Heart left ventricle (tissue), 16 donors: ENCODE measurements around the gene NPTXR. TPM values are rescaled to one million over a fixed set of nuclear protein-coding genes. Genes with fewer than 3 reads are reported as not detected.

Source experiments
- ATAC-seq, 4 donors: fragments of 200-7000 bp; cut with Tn5 transposase; one replicate each; pipeline ENCODE4 v1.9.1; 2020 to 2022; ENCODE audit warnings: moderate library complexity in 4 of 4, mild to moderate bottlenecking in 3 of 4, moderate number of reproducible peaks in 1 of 4
- DNase-seq, 5 donors: peaks; one replicate each; pipeline ENCODE4 v3.0.0-alpha.2; 2020
- H3K27ac ChIP-seq, 12 donors: fragments of 200-600 bp; sonication (generic) in 4 of 12; one replicate each; pipeline versions ENCODE4 v1.5.0 to v1.8.0; 2016 to 2022; ENCODE audit warnings: mild to moderate bottlenecking in 2 of 12
- H3K27me3 ChIP-seq, 9 donors: fragments of 200-600 bp; sonication (generic) in 2 of 9; one replicate each; pipeline versions ENCODE4 v1.5.1 to v1.8.0; 2016 to 2022; ENCODE audit warnings: mild to moderate bottlenecking in 3 of 9
- H3K36me3 ChIP-seq, 9 donors: fragments of 200-600 bp; sonication (generic) in 2 of 9; one replicate each; pipeline versions ENCODE4 v1.5.0 to v1.8.0; 2018 to 2022; ENCODE audit warnings: mild to moderate bottlenecking in 2 of 9
- H3K4me1 ChIP-seq, 12 donors: fragments of 200-600 bp; sonication (generic) in 4 of 12; one replicate each; pipeline versions ENCODE4 v1.5.0 to v1.8.0; 2016 to 2022; ENCODE audit warnings: mild to moderate bottlenecking in 3 of 12
- H3K4me3 ChIP-seq, 12 donors: fragments of 200-600 bp; sonication (generic) in 4 of 12; one replicate each; pipeline versions ENCODE4 v1.5.0 to v1.8.0; 2017 to 2022; ENCODE audit warnings: mild to moderate bottlenecking in 9 of 12, moderate library complexity in 4 of 12
- H3K9me3 ChIP-seq, 12 donors: fragments of 200-600 bp; sonication (generic) in 4 of 12; one replicate each; pipeline versions ENCODE4 v1.5.0 to v1.8.0; 2016 to 2022; ENCODE audit warnings: mild to moderate bottlenecking in 1 of 12
- CTCF ChIP-seq, 12 donors: fragments of 200-600 bp; sonication (generic) in 4 of 12; IDR thresholded peaks; one replicate each; pipeline versions ENCODE4 v1.5.0 to v1.8.0; 2018 to 2022; ENCODE audit warnings: antibody characterized with exemption in 12 of 12, mild to moderate bottlenecking in 5 of 12
- POLR2A ChIP-seq, 2 donors: fragments of 450-650 bp; IDR thresholded peaks; one replicate each; pipeline ENCODE4 v1.6.1; 2017; ENCODE audit warnings: antibody characterized with exemption in 2 of 2, mild to moderate bottlenecking in 2 of 2, moderate library complexity in 2 of 2
- WGBS, 4 donors: extraction: QIAGEN DNeasy Blood & Tissue Kit in 2 of 4; methylation state at CpG; one replicate each; pipeline versions ENCODE4 v1.1.5 to v1.1.7; 2013 to 2018; 5-methylcytosine and 5-hydroxymethylcytosine counted together
- intact Hi-C, 10 donors: fragments of 100-400 bp; cut with DNase I; formaldehyde crosslinking; loops; one replicate each; pipeline versions ENCODE4 v1.11.1 to v1.14.2; 2022
- polyA plus RNA-seq, 2 donors: library from polyadenylated mRNA; stranded (reverse); fragments of 200-250 nt; gene quantifications; one replicate each; pipeline ENCODE4 v1.2.3, GENCODE V29; 2013
- total RNA-seq, 9 donors: library from RNA; depleted of rRNA in 2 of 9; stranded (reverse); fragments of >200 nt in 2 of 9; fragmentation: NEBNext Ultra II Directional in 3 of 9; extraction: Animal tissue kit (Norgen Biotek cat#: 25700) in 3 of 9; gene quantifications; one replicate each; pipeline versions ENCODE4 v1.1.0 to v1.2.4, GENCODE V29; 2016 to 2023
- donor health status: ischemic (EF 13 %, LVEDD 7.1; RV severe dilation, severe dysfunction).
- donor health status: healthy with polysubstance abuse.
- donor health status: DM: no; HTN: yes; CAD: no.
- donor health status: DM: no; HTN: no; CAD: no.
- donor health status: ischemic (EF 25% LVEDD 6.9; RV normal size, moderate dysfunction).
- donor health status: ischemic (EF 25% LVEDD 5.7; RV mildly dilated, moderate dysfunction).
- donor health status: healthy.
- donor health status: DM: yes; HTN: yes; CAD: no.
- donor health status: ischemic (EF 35%, LVEDD 5.7; RV mildly dilated, moderate dysfunction).
- donor health status: nonischemic (EF 11% LVEDD 7.7; RV severe dilation, severe dysfunction).
- donor health status: DM: yes; HTN: yes; CAD: no.
- donor health status: PGD.
- donor health status: ischemic (EF 29% LVEDD 5.4; RV normal size, mild dysfunction).
- donor health status: nonischemic (EF 23%, LVEDD 6.1; RV moderate dilation, normal function).

Gene NPTXR
- total and polyA plus RNA-seq, 11 donors: 15.4 to 34.0 (median 19.1) TPM

DNA sequence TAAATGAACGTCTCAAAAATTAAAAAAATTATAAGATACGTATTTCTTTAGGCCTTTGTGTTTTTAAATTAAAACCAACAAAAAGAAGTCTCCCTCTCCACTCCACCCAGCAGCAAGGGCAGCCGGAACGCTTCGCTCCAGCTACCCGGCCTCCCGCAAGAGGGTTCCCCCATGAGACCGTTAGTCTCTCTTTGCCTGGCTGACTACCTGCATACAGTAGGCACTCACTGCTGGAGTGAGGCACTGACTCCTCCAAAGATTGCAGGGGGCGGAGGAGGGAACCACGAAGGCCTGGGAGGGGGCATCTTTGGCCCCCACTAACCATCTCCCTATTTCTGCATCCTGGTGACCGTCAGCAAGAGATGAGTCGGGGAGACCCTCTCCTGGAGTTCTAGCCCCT is 18.1 kb upstream of the NPTXR start:
- DNase-seq (no peak), ATAC-seq (no peak)
- H3K4me1 ChIP-seq: peaks cover 10 to 56% (median 38%) of the 10 kb centered on the region in 12 donors
- H3K36me3 ChIP-seq: peaks cover 0 to 22% (median 17%) of the 10 kb centered on the region in 9 donors
- 53 to 62% (median 58%) methylated on average over 12 of the region's 12 CpGs for WGBS, 4 donors
- no peaks in the 10 kb centered on the region for H3K9me3 ChIP-seq
- intact Hi-C loops: loop anchor here in 4 of 10 donors (5.0 to 10.0 kb wide), 4 partner anchors 85 to 253 kb away; no protein-coding TSS in a partner anchor
- H3K4me3 ChIP-seq: no peak overlapping the region
- TF ChIP-seq CTCF (IDR thresholded peaks at IDR 0.05): no peak
- TF ChIP-seq POLR2A (IDR thresholded peaks at IDR 0.05): no peak
- no peak overlapping the region for H3K27ac ChIP-seq
- H3K27me3 ChIP-seq: no peaks in the 10 kb centered on the region

DNA sequence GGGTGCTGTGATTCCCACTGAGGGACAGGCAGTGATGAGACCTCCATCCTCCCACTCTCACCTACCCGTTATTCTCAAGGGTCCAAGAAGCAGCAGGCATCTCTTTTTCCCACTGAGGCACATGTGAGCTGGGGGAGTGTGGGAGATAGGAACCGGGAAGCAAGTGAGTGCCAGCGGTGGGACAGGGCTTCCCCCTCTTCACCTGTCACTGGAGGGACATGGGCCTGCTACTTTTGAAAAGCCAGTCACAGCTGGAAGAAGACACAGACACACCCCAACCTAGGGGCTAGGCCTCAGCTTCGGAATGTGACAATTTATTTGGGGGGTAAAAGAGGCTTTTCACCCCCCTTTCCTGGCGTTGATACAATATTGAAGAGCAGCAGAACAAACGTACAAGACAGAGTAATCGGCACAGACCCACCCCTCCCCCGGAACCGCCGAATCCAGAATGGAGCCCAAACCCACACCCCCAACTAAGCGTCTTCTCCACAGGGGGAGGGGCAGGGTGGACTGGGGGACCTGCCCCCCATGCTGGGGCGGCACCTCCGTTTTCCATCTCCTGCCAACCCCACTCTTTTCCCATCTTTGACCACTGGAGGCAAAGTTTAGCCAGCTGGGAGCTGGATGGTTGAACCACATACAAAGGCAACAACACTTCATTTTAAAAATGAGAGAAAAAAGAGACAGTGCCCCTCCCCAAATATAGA is 17.5 kb upstream of the NPTXR start:
- intact Hi-C loops: loop anchor here in 4 of 10 donors (5.0 to 10.0 kb wide), 4 partner anchors 84 to 253 kb away; no protein-coding TSS in a partner anchor
- Histone ChIP-seq H3K27me3 (no peaks in the 10 kb centered on the region), H3K27ac (no peak overlapping the region), H3K36me3 (peaks cover 0 to 16% (median 11%) of the 10 kb centered on the region in 9 donors), H3K4me3 (no peak overlapping the region), H3K9me3 (no peaks in the 10 kb centered on the region), H3K4me1 (peaks cover 10 to 51% (median 38%) of the 10 kb centered on the region in 12 donors)
- DNase-seq: no peak
- TF ChIP-seq POLR2A (IDR thresholded peaks at IDR 0.05): no peak
- TF ChIP-seq CTCF (IDR thresholded peaks at IDR 0.05): peak in 3 of 12 donors; percentile 9 to 19 (median 11)
- 27 to 37% (median 33%) methylated on average over 13 of the region's 13 CpGs for WGBS, 4 donors
- no peak for ATAC-seq

DNA sequence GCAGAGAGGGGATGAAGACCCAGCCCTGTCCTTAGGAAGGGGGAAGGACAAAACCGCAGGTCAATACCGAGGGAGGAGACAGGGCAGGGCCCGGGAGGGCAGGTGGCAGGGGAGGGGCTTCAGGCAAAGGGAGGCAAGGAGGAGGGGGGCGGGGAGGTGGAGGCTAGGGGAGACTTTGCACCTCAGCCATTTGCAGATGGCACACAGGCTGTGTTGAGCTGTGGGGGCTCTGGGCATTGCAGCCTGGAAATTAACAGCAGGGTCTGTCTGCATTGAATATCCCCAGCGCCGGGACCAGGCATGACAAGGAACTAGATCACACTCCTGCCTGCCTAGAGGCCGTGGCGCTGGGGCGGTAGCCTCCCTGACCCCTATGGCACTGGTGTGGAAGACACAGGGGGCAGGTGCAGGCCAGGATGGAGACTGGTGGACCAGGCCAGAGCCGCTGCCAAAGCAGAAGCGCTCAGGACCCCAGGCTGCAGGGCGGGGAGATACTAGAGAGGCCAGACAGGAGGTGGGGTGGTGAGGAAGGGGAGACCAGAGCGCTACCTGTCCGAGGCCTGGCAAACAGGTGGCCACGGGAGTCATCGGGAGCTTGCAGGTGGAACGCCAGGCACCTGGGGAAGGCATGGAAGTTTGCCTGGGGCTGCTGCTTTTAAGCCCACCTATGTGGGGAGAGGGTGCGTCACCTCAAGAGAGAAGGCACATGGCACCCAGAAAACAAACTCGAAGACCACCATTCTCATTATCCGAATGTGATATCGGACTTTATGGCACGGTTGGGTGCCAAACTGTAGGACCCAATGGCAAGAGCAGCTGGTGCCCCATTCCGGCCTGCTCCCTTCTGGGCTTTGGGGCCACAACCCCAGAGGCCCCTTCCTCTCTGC is 16.7 kb upstream of the NPTXR start:
- Histone ChIP-seq H3K27ac (no peak overlapping the region), H3K27me3 (no peaks in the 10 kb centered on the region), H3K4me1 (peaks cover 8 to 43% (median 31%) of the 10 kb centered on the region in 12 donors), H3K36me3 (peaks cover 0 to 8% (median 4%) of the 10 kb centered on the region in 9 donors), H3K9me3 (no peaks in the 10 kb centered on the region), H3K4me3 (no peak overlapping the region)
- ATAC-seq (peak in 1 of 4 donors; percentile 4), DNase-seq (no peak)
- TF ChIP-seq CTCF (IDR thresholded peaks at IDR 0.05) (no peak), POLR2A (IDR thresholded peaks at IDR 0.05) (no peak)
- WGBS, 4 donors: 62 to 70% (median 66%) methylated on average over 23 of the region's 23 CpGs
- intact Hi-C loops: loop anchor here in 4 of 10 donors (5.0 to 10.0 kb wide), 4 partner anchors 83 to 254 kb away; no protein-coding TSS in a partner anchor
